ENCODE results near the gene CREBRF.

The CREBRF gene

DNA sequence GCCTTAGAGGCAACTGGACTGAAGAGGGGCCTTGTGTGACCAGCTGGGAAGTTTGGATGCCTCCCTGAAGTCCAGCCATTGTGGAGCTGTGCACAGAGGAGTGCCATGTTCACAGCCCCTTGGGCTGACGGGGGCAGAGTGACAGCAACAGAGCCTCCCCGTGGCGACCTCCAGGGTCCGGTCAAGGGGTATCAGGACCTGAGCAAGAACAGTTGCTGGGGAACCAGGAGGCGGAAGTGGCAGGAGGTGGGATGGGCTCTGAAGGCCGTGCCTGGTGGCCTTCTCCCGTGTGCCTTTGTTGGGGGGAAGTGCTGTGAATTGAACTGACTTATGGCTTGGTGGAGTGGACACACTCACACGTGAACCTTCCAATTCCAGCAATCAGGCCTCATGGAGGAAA is 102.2 kb downstream of the CREBRF start:
- no peak for DNase-seq (ENCODE audit: low read depth in 2 of 2)

DNA sequence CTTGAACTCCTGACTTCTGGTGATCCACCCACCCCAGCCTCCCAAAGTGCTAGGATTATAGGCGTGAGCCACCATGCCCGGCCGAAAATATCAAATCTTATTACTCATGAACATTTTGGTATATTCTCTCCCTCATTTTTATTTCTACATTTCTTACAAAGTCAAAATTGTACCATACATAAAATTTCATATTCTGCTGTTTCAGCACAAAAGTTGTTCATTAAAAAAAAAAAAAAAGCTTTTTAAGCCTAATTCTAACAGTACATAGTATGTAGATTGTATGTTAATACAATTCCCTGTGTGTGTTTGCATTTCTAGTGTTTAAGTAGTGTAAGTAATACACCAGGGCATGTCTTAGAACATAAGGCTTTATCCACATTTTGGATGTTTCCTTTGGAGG is 103.1 kb downstream of the CREBRF start:
- no peak for DNase-seq (ENCODE audit: low read depth in 2 of 2)

DNA sequence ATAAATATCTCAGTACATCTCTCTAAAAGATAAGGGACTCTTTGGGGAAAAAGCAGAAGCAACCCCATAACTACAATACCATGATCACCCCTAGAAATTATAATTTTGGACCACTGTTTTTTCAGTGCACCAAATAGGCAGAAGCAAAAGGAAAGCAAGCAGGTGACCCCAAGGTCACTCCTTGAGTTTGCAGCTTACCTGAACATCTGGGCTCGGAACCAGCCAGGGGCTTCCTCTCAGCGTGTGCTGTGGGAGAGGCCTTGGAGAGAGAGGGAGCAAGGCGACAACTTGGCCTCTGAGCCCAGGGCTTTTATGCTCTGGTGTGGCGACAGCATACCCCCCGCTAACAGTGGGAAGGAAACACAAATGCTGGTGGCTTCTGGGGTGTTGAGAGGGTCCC is 105.0 kb downstream of the CREBRF start:
- DNase-seq (ENCODE audit: low read depth in 2 of 2): no peak

DNA sequence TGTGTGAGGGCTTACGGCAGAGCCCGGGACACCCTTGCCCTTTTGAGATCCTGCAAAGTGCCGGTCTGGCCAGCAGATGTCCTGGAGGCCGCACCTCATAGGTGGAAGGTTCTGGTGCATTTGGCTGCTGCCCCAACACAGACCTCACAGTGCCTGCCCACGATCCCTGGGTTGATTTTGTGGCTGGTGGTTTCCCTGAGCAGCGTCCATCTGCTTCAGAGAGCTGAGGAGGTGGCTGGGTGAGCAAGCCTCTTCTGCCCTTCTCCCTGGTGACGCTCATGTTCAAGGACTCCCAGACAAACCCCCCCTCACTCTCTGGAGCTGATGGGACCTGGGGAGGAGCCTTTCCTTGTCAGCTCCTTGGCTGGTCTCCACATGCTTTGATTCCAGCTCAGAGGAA is 107.1 kb downstream of the CREBRF start:
- no peak for DNase-seq (ENCODE audit: low read depth in 2 of 2)

DNA sequence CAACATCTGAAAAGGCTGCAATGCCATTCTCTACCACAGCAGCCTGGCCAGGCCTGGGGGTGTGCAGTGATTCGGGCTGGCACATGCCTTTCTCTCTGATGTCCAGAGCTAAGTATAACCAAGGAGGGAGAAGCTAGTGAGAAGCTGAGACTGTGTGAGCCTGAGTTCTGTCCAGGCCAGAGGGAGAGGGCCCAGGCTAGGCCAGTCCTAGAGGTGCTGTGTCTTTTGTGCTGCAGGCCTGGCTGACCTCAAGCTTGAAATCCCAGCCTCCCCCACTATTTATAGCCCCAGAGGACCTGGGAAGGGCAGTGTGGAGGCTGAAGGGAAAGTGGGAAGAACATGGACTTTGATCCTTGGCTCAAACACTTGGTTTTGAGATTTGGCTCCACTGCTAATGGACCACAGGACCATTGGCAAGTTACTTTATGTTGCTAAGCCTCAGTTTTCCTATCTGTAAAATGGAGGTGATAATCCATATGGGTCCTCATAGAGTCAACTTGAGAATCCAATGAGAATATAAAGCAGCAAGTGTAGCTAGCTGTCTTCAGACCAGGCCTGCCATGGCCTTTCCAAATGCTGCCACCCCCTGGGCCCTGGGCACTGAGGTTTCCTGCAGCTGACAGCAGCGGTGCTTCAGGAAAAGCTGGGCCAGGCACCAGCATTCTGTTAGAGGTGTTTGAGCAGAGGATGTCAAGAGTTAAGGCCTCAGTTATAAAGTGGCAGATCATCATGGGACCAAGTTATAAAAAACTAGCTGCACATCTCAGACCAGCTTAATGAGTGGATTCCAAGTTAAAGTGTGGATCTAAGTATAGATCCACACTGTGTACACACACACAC is 109.2 kb downstream of the CREBRF start:
- no peak for DNase-seq (ENCODE audit: low read depth in 2 of 2)

DNA sequence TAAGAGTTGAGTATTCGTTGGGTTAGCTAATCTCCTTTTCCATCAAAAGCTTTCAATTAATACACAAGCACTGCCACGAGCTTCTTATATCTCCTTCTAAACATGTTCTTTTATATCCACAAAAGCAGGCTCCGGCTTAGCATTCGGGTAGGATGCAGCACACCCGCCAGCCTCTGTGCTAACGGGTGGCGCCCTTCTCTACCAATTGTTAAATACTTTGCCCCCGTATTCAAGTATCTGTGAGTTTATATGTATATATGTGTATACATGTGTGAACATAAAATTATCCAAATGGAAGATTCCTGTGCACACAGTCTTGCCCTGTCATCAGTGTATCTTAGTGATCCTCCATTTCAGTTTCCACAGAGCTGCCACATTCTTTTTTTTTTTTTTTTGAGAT is 116.0 kb downstream of the CREBRF start:
- DNase-seq (ENCODE audit: low read depth in 2 of 2): no peak

DNA sequence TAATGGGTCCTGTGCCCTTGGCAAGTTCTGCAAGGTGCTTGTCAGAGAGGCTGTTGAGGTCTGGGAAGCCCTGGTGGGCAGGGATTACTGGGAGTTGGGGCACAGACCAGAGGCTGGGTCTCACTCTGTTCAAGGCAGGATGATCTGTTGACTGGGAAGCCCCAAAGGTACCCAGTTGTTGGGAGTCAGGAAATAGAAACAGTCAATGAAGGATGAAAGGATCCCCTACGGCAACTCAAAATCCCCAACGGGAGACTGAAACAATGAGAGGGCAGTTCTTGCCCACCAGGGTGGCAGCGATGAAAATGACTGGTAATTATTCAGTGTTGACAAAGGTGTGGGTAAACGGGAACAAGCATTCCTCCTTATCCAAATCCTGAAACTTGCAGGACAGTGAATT is 119.4 kb downstream of the CREBRF start:
- no peak for DNase-seq (ENCODE audit: low read depth in 2 of 2)

DNA sequence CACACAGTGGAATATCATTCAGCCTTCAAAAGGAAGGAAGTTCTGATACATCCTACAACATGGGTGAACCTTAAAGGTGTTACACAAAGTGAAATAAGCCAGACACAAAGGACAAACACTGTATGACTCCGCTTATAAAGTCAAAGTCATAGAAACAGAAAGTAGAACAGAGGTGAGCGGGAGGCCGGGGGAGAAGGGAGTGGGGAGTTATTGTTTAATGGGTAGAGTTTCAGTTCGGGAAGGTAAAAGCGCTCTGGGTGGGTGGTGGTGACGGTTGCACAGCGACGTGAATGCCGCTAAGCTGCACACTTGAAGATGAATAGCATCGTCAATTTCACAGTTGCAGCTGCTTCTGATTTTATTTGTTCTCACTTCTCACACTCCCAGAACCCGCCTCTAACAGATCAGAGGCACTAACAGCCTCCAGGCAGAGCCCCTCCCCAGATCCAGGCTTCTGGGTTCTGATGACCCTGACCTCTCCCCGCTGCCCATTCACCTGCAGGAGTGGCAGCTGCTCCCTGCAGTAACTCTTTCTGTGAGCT is 122.3 kb downstream of the CREBRF start:
- DNase-seq (ENCODE audit: low read depth in 2 of 2): no peak

DNA sequence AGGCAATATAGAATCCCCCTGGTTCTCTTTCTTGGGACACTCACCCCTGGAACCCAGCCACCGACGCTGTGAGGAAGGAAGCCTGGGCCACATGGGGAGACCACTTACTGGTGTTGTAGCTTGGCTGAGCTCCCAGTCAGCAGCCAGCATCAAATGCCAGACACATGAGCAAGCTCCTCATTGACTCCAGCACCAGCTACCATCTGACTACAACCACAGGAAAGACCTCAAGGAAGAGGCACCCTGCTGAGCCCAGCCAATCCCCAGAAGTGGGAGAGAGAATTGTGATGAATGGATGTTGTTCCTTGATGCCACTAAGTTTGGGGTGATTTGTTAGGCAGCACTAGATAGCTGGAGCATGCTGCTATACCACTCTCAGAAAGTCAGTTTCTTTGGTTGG is 124.2 kb downstream of the CREBRF start:
- DNase-seq (ENCODE audit: low read depth in 2 of 2): no peak

DNA sequence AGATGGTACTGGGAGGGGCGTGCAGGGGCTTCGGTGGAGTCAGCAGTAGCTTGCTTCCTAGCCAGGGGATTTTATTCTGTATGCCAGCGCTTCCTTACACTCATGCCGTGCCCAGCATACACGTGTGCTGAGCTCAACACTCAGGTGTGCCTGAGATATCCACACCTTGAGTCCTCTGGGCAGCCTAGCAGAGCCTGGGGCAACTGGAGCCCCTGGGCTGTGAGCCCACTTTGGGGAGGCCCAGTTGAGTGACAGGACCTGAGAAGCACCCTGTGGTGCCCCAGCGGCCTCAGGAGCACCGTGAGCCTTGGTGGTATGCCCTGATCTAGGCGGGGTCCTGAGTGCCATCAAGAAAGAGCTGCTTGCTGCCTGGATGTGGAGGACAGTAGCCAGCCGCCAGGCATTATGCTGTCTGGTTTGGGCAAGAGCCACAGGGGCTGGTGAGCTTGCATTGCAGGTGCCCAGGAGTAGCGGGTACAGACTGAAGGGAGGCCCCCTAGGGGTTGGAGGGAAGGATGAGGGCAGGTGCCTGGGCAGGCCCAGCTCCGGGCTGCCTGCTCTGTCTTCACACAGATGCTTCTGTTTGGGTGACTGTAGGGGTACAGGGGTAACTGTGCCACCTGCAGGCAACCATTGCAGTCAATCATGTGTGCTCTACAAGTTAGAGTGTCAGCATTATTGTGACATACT is 131.0 kb downstream of the CREBRF start:
- DNase-seq (ENCODE audit: low read depth in 2 of 2): no peak

DNA sequence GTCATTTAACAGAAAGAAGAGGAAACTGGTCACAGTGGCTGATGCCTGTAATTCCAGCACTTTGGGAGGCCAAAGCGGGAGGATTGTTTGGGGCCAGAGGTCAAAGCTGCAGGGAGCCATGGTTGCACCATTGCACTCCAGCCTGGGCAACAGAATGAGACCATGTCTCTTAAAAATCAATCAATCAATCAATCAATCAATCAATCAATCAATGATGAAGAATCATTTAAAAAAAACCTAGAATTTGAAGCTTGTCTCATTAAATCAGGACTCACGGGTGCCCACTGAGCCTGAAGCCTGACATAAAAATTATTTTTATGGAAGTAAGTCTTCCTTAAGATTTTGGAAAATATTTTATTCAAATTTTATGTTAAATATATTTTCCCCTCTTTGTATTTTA is 132.1 kb downstream of the CREBRF start:
- no peak for DNase-seq (ENCODE audit: low read depth in 2 of 2)
